Natural killer cell (primary cell): ENCODE results near the gene IREB2. TPM values are rescaled to one million over a fixed set of nuclear protein-coding genes. Genes with fewer than 3 reads are reported as not detected.

Experiments used
- ATAC-seq, 3 donors: fragments of 150-1000 bp in 2 of 3; fragments of 200-7000 bp in 1 of 3; cut with Tn5 transposase; 1 replicate in 1 of 3; 2 replicates in 2 of 3; pipeline ENCODE4 v1.10.0; 2021; ENCODE audit warnings: mild to moderate bottlenecking in 2 of 3, moderate library complexity in 2 of 3
- DNase-seq, 2 donors: peaks; one replicate each; pipeline versions ENCODE4 v3.0.0 to v3.0.0-alpha.2; 2013 to 2021; ENCODE audit warnings: mixed read lengths in 1 of 2
- H3K27ac ChIP-seq: one replicate; pipeline ENCODE4 v1.5.1; 2013; ENCODE audit warnings: mild to moderate bottlenecking, low read length
- H3K27me3 ChIP-seq: one replicate; pipeline ENCODE4 v1.6.1; 2013; ENCODE audit warnings: low read length; ENCODE audit not compliant: control insufficient read depth, insufficient read depth
- H3K36me3 ChIP-seq: one replicate; pipeline ENCODE4 v1.6.1; 2013; ENCODE audit warnings: low read length; ENCODE audit not compliant: control insufficient read depth, insufficient read depth
- H3K4me1 ChIP-seq: one replicate; pipeline ENCODE4 v1.6.1; 2013; ENCODE audit warnings: low read length; ENCODE audit not compliant: control insufficient read depth, insufficient read depth
- H3K4me3 ChIP-seq: one replicate; pipeline ENCODE4 v1.5.1; 2013; ENCODE audit warnings: low read length
- H3K9me3 ChIP-seq: one replicate; pipeline ENCODE4 v1.6.1; 2013; ENCODE audit warnings: low read length; ENCODE audit not compliant: control insufficient read depth, insufficient read depth
- H3K27ac Mint-ChIP-seq, 2 donors: one replicate each; pipeline ENCODE4 v1.8.0; 2022; ENCODE audit warnings: mild to moderate bottlenecking in 2 of 2, mixed read lengths in 2 of 2, moderate library complexity in 1 of 2
- H3K27me3 Mint-ChIP-seq, 2 donors: one replicate each; pipeline ENCODE4 v1.8.0; 2022; ENCODE audit warnings: low read depth in 2 of 2, mixed read lengths in 2 of 2
- H3K36me3 Mint-ChIP-seq: one replicate; pipeline ENCODE4 v1.8.0; 2022; ENCODE audit warnings: mixed read lengths
- H3K4me1 Mint-ChIP-seq, 2 donors: one replicate each; pipeline ENCODE4 v1.8.0; 2022; ENCODE audit warnings: mixed read lengths in 2 of 2
- H3K4me3 Mint-ChIP-seq: one replicate; pipeline ENCODE4 v1.8.0; 2022; ENCODE audit warnings: mild to moderate bottlenecking, moderate library complexity, mixed read lengths
- H3K9me3 Mint-ChIP-seq, 2 donors: one replicate each; pipeline ENCODE4 v1.8.0; 2022; ENCODE audit warnings: mixed read lengths in 2 of 2
- WGBS: methylation state at CpG from one replicate; pipeline ENCODE4 v1.1.7; 2013; ENCODE audit warnings: missing lambda C conversion rate; ENCODE audit not compliant: insufficient coverage; 5-methylcytosine and 5-hydroxymethylcytosine counted together
- intact Hi-C: fragments of 100-400 bp; cut with micrococcal nuclease; formaldehyde crosslinking; loops from one replicate; pipeline ENCODE4 v1.14.2; 2022
- total RNA-seq, 4 donors: library from RNA; stranded (reverse); fragments of 120-200 nt in 1 of 4; gene quantifications; one replicate each; pipeline versions ENCODE4 v1.2.3 to v1.2.4, GENCODE V29; 2013 to 2022
- TF ChIP-seq, protein P1 (sequence below): fragments of 200-600 bp; IDR thresholded peaks from one replicate; pipeline ENCODE4 v1.8.0; 2022; ENCODE audit warnings: antibody characterized with exemption

IREB2 gene
- total RNA-seq, 3 donors from 2014 or later (not counting 1 experiment from before 2014, with no cell fraction given): 84.9 to 121 (median 99.0) TPM

DNA sequence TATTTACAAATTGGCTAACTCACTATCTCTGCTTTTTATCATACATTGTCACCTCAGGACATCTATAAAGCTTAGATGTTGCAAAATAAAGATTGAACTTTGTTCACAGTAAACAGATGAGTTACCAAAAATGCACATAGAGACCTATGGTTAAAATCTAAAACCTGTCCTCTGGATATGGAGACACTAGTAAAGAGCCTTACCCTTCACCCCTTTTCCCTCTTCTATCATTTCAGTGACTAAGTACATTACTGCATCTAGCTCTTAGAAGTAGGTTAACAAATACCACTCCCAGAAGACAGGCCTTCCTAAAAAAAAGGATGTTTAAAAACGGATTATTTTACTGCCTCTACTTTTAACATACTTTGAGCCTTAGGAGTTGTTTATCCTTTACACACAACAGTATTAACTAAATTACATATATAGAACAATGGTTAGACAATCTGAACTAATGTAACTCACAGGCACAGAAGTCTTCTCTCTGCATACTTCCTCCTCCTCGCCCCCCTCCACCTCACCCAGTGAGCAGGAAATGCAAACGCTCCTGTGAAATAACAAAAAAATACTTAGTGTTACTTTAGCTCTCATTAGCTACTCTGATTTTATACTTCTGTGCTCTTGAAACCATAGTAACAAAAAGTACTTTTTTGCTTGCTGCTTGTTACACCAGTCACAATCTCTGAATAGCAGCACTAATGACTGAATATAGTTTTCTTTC, 23.3 kb downstream of the IREB2 start:
- ATAC-seq (peak; percentile 94 to 99 (median 97)), DNase-seq (peak in 1 of 2 donors; percentile 58)
- peaks cover 63 to 71% of the 10 kb centered on the region in 2 donors for H3K4me1 Mint-ChIP-seq
- H3K4me1 ChIP-seq: peaks cover 6% of the 10 kb centered on the region
- H3K27me3 ChIP-seq: no peaks in the 10 kb centered on the region
- H3K36me3 ChIP-seq: peaks cover 32% of the 10 kb centered on the region
- no peaks in the 10 kb centered on the region for H3K36me3 Mint-ChIP-seq
- H3K27ac ChIP-seq: peak overlapping the region; percentile 50
- peak overlapping the region; percentile 72 to 85 for H3K27ac Mint-ChIP-seq
- peak overlapping the region; percentile 45 for H3K4me3 Mint-ChIP-seq
- WGBS: 5% methylated on average over 2 of the region's 3 CpGs
- H3K4me3 ChIP-seq: no peak overlapping the region
- H3K9me3 Mint-ChIP-seq: no peaks in the 10 kb centered on the region
- intact Hi-C loops: no loop called here
- TF ChIP-seq, protein P1, sequence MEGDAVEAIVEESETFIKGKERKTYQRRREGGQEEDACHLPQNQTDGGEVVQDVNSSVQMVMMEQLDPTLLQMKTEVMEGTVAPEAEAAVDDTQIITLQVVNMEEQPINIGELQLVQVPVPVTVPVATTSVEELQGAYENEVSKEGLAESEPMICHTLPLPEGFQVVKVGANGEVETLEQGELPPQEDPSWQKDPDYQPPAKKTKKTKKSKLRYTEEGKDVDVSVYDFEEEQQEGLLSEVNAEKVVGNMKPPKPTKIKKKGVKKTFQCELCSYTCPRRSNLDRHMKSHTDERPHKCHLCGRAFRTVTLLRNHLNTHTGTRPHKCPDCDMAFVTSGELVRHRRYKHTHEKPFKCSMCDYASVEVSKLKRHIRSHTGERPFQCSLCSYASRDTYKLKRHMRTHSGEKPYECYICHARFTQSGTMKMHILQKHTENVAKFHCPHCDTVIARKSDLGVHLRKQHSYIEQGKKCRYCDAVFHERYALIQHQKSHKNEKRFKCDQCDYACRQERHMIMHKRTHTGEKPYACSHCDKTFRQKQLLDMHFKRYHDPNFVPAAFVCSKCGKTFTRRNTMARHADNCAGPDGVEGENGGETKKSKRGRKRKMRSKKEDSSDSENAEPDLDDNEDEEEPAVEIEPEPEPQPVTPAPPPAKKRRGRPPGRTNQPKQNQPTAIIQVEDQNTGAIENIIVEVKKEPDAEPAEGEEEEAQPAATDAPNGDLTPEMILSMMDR: no peak
- no peaks in the 10 kb centered on the region for H3K27me3 Mint-ChIP-seq
- no peaks in the 10 kb centered on the region for H3K9me3 ChIP-seq

- Histone ChIP-seq H3K36me3 (peaks cover 81% of the 10 kb centered on the region), H3K4me3 (no peak overlapping the region), H3K4me1 (no peaks in the 10 kb centered on the region), H3K27me3 (no peaks in the 10 kb centered on the region), H3K9me3 (no peaks in the 10 kb centered on the region), H3K27ac (no peak overlapping the region)
- H3K36me3 Mint-ChIP-seq: no peaks in the 10 kb centered on the region
- no peak overlapping the region for H3K4me3 Mint-ChIP-seq
- WGBS: no CpG with 5 or more reads among the region's 1 CpG
- intact Hi-C loops: no loop called here
- H3K9me3 Mint-ChIP-seq: no peaks in the 10 kb centered on the region
- ATAC-seq: no peak
- H3K27ac Mint-ChIP-seq: no peak overlapping the region
- DNase-seq: no peak
- TF ChIP-seq, protein P1: no peak
- H3K4me1 Mint-ChIP-seq: peaks cover 2 to 10% of the 10 kb centered on the region in 2 donors
- no peaks in the 10 kb centered on the region for H3K27me3 Mint-ChIP-seq
Measured at GRCh38 chr15:78469031-78469430, 31.0 kb downstream of the IREB2 start.

DNA sequence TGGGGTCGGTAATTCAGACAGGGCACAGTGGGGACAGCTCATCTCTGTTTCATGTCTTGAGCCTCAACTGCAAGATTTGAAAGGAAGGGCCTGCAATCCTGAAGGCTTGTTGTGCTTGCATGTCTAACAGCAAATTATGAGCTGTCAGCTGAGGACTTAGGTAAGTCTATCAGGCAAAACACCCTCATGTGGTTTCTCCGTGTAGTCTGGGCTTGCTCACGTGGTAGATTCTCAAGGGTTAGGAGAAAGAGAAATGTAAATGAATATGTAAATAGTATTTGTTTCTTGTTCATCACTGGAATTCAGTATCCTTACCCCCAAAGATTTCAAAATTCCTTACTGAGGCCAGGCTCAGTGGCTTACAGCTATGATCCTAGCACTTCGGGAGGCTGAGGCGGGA, 39.3 kb downstream of the IREB2 start:
- Histone ChIP-seq H3K9me3 (no peaks in the 10 kb centered on the region), H3K36me3 (peaks cover 75% of the 10 kb centered on the region), H3K4me3 (no peak overlapping the region), H3K27ac (no peak overlapping the region), H3K4me1 (no peaks in the 10 kb centered on the region), H3K27me3 (no peaks in the 10 kb centered on the region)
- ATAC-seq (no peak), DNase-seq (no peak)
- TF ChIP-seq, protein P1: no peak
- H3K4me3 Mint-ChIP-seq: no peak overlapping the region
- 79% methylated on average over 5 of the region's 5 CpGs for WGBS
- no peak overlapping the region for H3K27ac Mint-ChIP-seq
- H3K27me3 Mint-ChIP-seq: no peaks in the 10 kb centered on the region
- no peaks in the 10 kb centered on the region for H3K4me1 Mint-ChIP-seq
- no peaks in the 10 kb centered on the region for H3K36me3 Mint-ChIP-seq
- H3K9me3 Mint-ChIP-seq: no peaks in the 10 kb centered on the region
- intact Hi-C loops: no loop called here

DNA sequence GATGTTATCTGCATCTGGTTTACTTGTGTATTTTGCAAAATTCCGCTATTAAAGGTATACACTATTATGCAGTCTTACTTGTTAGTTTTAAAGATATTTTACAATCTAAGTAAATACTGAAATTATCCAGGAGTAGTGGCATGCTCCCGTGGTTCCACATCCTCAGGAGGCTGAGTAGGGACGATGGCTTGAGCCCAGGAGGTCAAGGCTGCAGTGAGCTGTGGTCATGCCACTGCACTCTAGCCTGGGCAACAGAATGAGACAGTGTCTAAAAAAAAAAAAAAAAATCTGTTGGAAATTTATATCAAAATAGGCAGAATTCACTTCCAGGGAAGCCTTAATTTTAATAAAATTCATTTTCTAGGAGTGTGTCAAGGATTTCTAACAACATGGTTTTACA, 41.6 kb downstream of the IREB2 start:
- no peaks in the 10 kb centered on the region for H3K27me3 ChIP-seq
- 100% methylated on average over 2 of the region's 3 CpGs for WGBS
- H3K9me3 Mint-ChIP-seq: no peaks in the 10 kb centered on the region
- TF ChIP-seq, protein P1: no peak
- H3K27ac ChIP-seq: no peak overlapping the region
- H3K36me3 ChIP-seq: peaks cover 70% of the 10 kb centered on the region
- no peak overlapping the region for H3K27ac Mint-ChIP-seq
- H3K4me1 ChIP-seq: no peaks in the 10 kb centered on the region
- intact Hi-C loops: loop anchor here (10.0 kb wide), 1 partner anchor 175 kb away; no protein-coding TSS in a partner anchor
- DNase-seq (no peak), ATAC-seq (no peak)
- no peaks in the 10 kb centered on the region for H3K9me3 ChIP-seq
- no peaks in the 10 kb centered on the region for H3K27me3 Mint-ChIP-seq
- H3K4me3 Mint-ChIP-seq: no peak overlapping the region
- no peak overlapping the region for H3K4me3 ChIP-seq
- no peaks in the 10 kb centered on the region for H3K4me1 Mint-ChIP-seq
- no peaks in the 10 kb centered on the region for H3K36me3 Mint-ChIP-seq
